IMR-90 (cell line): ENCODE results near the gene TJAP1. TPM values are rescaled to one million over a fixed set of nuclear protein-coding genes. Genes with fewer than 3 reads are reported as not detected.
"Not testable (repeated sequence)": the region's sequence is repeated elsewhere in the genome, so short reads cannot be mapped to it uniquely, and the experiment has no call there.

Source experiments
- ATAC-seq: fragments of 200-7000 bp; cut with Tn5 transposase; 2 replicates; pipeline ENCODE4 v1.9.1; 2020; ENCODE audit warnings: low read depth, mild to moderate bottlenecking, moderate library complexity
- BruUV-seq: library from RNA; stranded (reverse); fragments of 400-500 nt; replicated peaks from 2 replicates; lab custom pipeline; 2021; lab: Mats Ljungman, UMichigan
- CTCF ChIA-PET: fragments of 300-600 bp; formaldehyde crosslinking; extraction: SDS; loops from one replicate; lab custom pipeline; 2021; ENCODE audit warnings: antibody characterized with exemption; lab: Yijun Ruan, JAX
- POLR2A ChIA-PET: fragments of 300-600 bp; sonication (Branson Sonifier 250); formaldehyde crosslinking; loops from one replicate; lab custom pipeline; 2022; ENCODE audit warnings: antibody characterized with exemption; ENCODE audit not compliant: unreplicated experiment; lab: Charles Lee
- DNase-seq: peaks from one replicate; pipeline ENCODE4 v3.0.0; 2013
- H2AFZ ChIP-seq: replicated peaks from 2 replicates; pipeline ENCODE3; 2013; ENCODE audit warnings: low read length, mild to moderate bottlenecking; ENCODE audit not compliant: poor library complexity
- H2AK5ac ChIP-seq: 2 replicates; pipeline ENCODE4 v1.6.1; 2013; ENCODE audit warnings: low read depth, low read length, inconsistent platforms
- H2AK9ac ChIP-seq: replicated peaks from 2 replicates; pipeline ENCODE3; 2013; ENCODE audit warnings: mild to moderate bottlenecking, low read depth, low read length, moderate library complexity; ENCODE audit not compliant: poor library complexity
- H2BK120ac ChIP-seq: 2 replicates; pipeline ENCODE4 v1.6.1; 2013; ENCODE audit warnings: low read depth, low read length, inconsistent platforms
- H2BK15ac ChIP-seq: 3 replicates; pipeline ENCODE4 v1.6.1; 2013; ENCODE audit warnings: low read depth, low read length, inconsistent platforms
- H2BK20ac ChIP-seq: 2 replicates; pipeline ENCODE4 v1.6.1; 2013; ENCODE audit warnings: low read depth, mild to moderate bottlenecking, inconsistent platforms, low read length, moderate library complexity
- H2BK5ac ChIP-seq: 2 replicates; pipeline ENCODE4 v1.6.1; 2013; ENCODE audit warnings: mild to moderate bottlenecking, low read depth, low read length, inconsistent platforms; ENCODE audit not compliant: poor library complexity, severe bottlenecking
- H3K14ac ChIP-seq: replicated peaks from 2 replicates; pipeline ENCODE4 v1.6.1; 2013; ENCODE audit warnings: low read depth, low read length, inconsistent platforms
- H3K18ac ChIP-seq: 2 replicates; pipeline ENCODE4 v1.6.1; 2013; ENCODE audit warnings: low read depth, low read length, control low read depth
- H3K23ac ChIP-seq: 2 replicates; pipeline ENCODE4 v1.6.1; 2013; ENCODE audit warnings: low read depth, low read length, inconsistent platforms
- H3K27ac ChIP-seq: 2 replicates; pipeline ENCODE4 v1.5.1; 2013; ENCODE audit warnings: mild to moderate bottlenecking, control low read depth, low read length; ENCODE audit not compliant: insufficient read depth
- H3K27me3 ChIP-seq: 2 replicates; pipeline ENCODE4 v1.6.1; 2013; ENCODE audit warnings: low read length; ENCODE audit not compliant: control insufficient read depth, insufficient read depth
- H3K36me3 ChIP-seq: 2 replicates; pipeline ENCODE4 v1.6.1; 2013; ENCODE audit warnings: low read length, mixed read lengths; ENCODE audit not compliant: control insufficient read depth, insufficient read depth
- H3K4ac ChIP-seq: 2 replicates; pipeline ENCODE4 v1.6.1; 2013; ENCODE audit warnings: low read depth, low read length, inconsistent platforms
- H3K4me1 ChIP-seq: 2 replicates; pipeline ENCODE4 v1.6.1; 2013; ENCODE audit warnings: low read length, mixed read lengths; ENCODE audit not compliant: control insufficient read depth, insufficient read depth
- H3K4me2 ChIP-seq: 2 replicates; pipeline ENCODE4 v1.6.1; 2013; ENCODE audit warnings: low read depth, mild to moderate bottlenecking, control low read depth, low read length, moderate library complexity
- H3K4me3 ChIP-seq: 2 replicates; pipeline ENCODE4 v1.5.1; 2013; ENCODE audit warnings: low read depth, mild to moderate bottlenecking, control low read depth, low read length, moderate library complexity; ENCODE audit not compliant: insufficient read depth
- H3K56ac ChIP-seq: 2 replicates; pipeline ENCODE4 v1.6.1; 2013; ENCODE audit warnings: low read length, inconsistent platforms; ENCODE audit not compliant: insufficient read depth; ENCODE audit errors: extremely low read depth
- H3K79me1 ChIP-seq, 2 experiments: 2 replicates each; pipeline ENCODE4 v1.6.1; 2013; ENCODE audit warnings: low read length in 2 of 2, inconsistent platforms in 1 of 2, low read depth in 1 of 2
- H3K9ac ChIP-seq: 2 replicates; pipeline ENCODE4 v1.6.1; 2013; ENCODE audit warnings: low read depth, low read length, control low read depth
- H3K9me1 ChIP-seq: 2 replicates; pipeline ENCODE4 v1.6.1; 2013; ENCODE audit warnings: low read length, inconsistent platforms; ENCODE audit not compliant: insufficient read depth
- H3K9me3 ChIP-seq: 2 replicates; pipeline ENCODE4 v1.6.1; 2013; ENCODE audit warnings: low read length; ENCODE audit not compliant: control insufficient read depth, insufficient read depth
- H4K20me1 ChIP-seq: 2 replicates; pipeline ENCODE4 v1.6.1; 2013; ENCODE audit warnings: low read length, inconsistent platforms; ENCODE audit not compliant: insufficient read depth
- H4K5ac ChIP-seq: 2 replicates; pipeline ENCODE4 v1.6.1; 2013; ENCODE audit warnings: mild to moderate bottlenecking, low read depth, low read length, control low read depth
- H4K8ac ChIP-seq, 2 experiments: 2 replicates each; pipeline ENCODE4 v1.6.1; 2013; ENCODE audit warnings: low read depth in 2 of 2, low read length in 2 of 2, control low read depth in 1 of 2, inconsistent platforms in 1 of 2
- H4K91ac ChIP-seq: 2 replicates; pipeline ENCODE4 v1.6.1; 2013; ENCODE audit warnings: low read depth, low read length, inconsistent platforms; ENCODE audit not compliant: insufficient read depth
- WGBS, 2 experiments: methylation state at CpG; one replicate each; pipeline versions ENCODE4 v1.1.5 to v1.1.7; 2013; ENCODE audit warnings: missing lambda C conversion rate in 2 of 2; ENCODE audit not compliant: insufficient read length in 1 of 2; ENCODE audit errors: extremely low coverage in 2 of 2; 5-methylcytosine and 5-hydroxymethylcytosine counted together
- dilution Hi-C: fragments of 300-500 bp; cut with HindIII; formaldehyde crosslinking; loops from one replicate; pipeline ENCODE4 v1.14.3; 2018; ENCODE audit warnings: low sequenced_read_pairs; ENCODE audit not compliant: unreplicated experiment
- in situ Hi-C: fragments of 300-500 bp; cut with MboI; formaldehyde crosslinking; loops from 3 replicates; pipeline ENCODE4 v1.14.3; 2019; ENCODE audit warnings: low sequenced_read_pairs, inconsistent platforms, mixed read lengths
- intact Hi-C: fragments of 100-400 bp; cut with micrococcal nuclease; formaldehyde crosslinking; loops from 2 replicates; pipeline ENCODE4 v1.10.0; 2022
- polyA plus RNA-seq, 3 experiments: library from polyadenylated mRNA; depleted of rRNA; stranded (reverse); fragments of >200 nt; gene quantifications; 2 replicates each; pipeline ENCODE4 v1.2.3, GENCODE V29; 2012; ENCODE audit warnings: low replicate concordance in 1 of 3
- total RNA-seq: library from RNA; depleted of rRNA; stranded (reverse); fragments of >200 nt; gene quantifications from 2 replicates; pipeline ENCODE4 v1.2.3, GENCODE V29; 2012

Gene TJAP1
- total and polyA plus RNA-seq, 2 of the 4 experiments (the other 2 are of a cell fraction), result 12.2 to 34.2 TPM

GRCh38 chr6:43539409-43539808 is 62.0 kb downstream of the TJAP1 start:
- H2AK5ac ChIP-seq, H4K20me1 ChIP-seq, H3K4ac ChIP-seq, H2BK5ac ChIP-seq, H3K27ac ChIP-seq, POLR2A ChIA-PET, H4K5ac ChIP-seq, H2AK9ac ChIP-seq, H3K4me1 ChIP-seq, ATAC-seq, H3K27me3 ChIP-seq, H3K4me3 ChIP-seq, in situ Hi-C loops, H2BK20ac ChIP-seq, H3K18ac ChIP-seq, H2BK15ac ChIP-seq, BruUV-seq, dilution Hi-C loops, H3K23ac ChIP-seq, H3K9me3 ChIP-seq, H3K9me1 ChIP-seq, H4K8ac ChIP-seq, H2AFZ ChIP-seq, H2BK120ac ChIP-seq, H3K9ac ChIP-seq, H4K91ac ChIP-seq, H3K4me2 ChIP-seq, CTCF ChIA-PET, H3K14ac ChIP-seq, H3K79me1 ChIP-seq, H3K56ac ChIP-seq, DNase-seq: not testable (repeated sequence)
- H3K36me3 ChIP-seq, result peaks cover 22% of the 10 kb centered on the region
- WGBS, 2 experiments, result 100% methylated on average over 4 of the region's 20 CpGs; no CpG with 5 or more reads in 1 of the 2 experiments
- intact Hi-C loops, result loop anchor here (5.0 kb wide), 1 partner anchor 33 kb away; no protein-coding TSS in a partner anchor
